ENCODE results near the gene E2F8. TPM values are rescaled to one million over a fixed set of nuclear protein-coding genes. Genes with fewer than 3 reads are reported as not detected.

Gene E2F8
- 1 to 10 TPM; 1.1 to 1.3 TPM for total RNA-seq
- polyA plus RNA-seq (ENCODE audit: insufficient read depth, low read depth, low replicate concordance), result 5.3 TPM
- long read RNA-seq, donor 1, partial matches to known transcripts, result 0 of 1 reads
- long read RNA-seq, donor 1, other reads (novel, unspliced or antisense), result 0 of 1 reads
- long read RNA-seq, donor 2, result 0 reads

GRCh38 chr11:19240420-19241259 lies at the start of gene E2F8:
E2F8 (minus strand) TSS chr11:19240945; CDS start chr11:19240121, 824 bp downstream.
- peak; percentile 95 for DNase-seq
- Histone ChIP-seq H3K27me3 (no peaks in the 10 kb centered on the region), H3K9me3 (no peaks in the 10 kb centered on the region), H3K4me1 (peaks cover 4% of the 10 kb centered on the region), H3K4me3 (peak within 1 kb of the TSS; percentile 58 to 59), H3K36me3 (ENCODE audit: low read depth, missing control alignments) (no peaks in the 10 kb centered on the region), H3K27ac (no peak within 1 kb of the TSS)
- 0 to 1% methylated on average over 20 to 59 of the region's 59 CpGs for WGBS, 2 donors
- TF ChIP-seq CTCF (IDR thresholded peaks at IDR 0.05) (no peak), POLR2A (IDR thresholded peaks at IDR 0.05) (no peak)
- intact Hi-C loops (cut with DNase I; ENCODE audit: low total_unique reads), result no loop called here

- no peaks in the 10 kb centered on the region for H3K9me3 ChIP-seq
- H3K27me3 ChIP-seq, result no peaks in the 10 kb centered on the region
- WGBS, 2 donors, result 91 to 92% methylated on average over 2 of the region's 2 CpGs
- H3K4me3 ChIP-seq, result no peak overlapping the region
- intact Hi-C loops (cut with DNase I; ENCODE audit: low total_unique reads), result no loop called here
- H3K4me1 ChIP-seq, result no peaks in the 10 kb centered on the region
- no peaks in the 10 kb centered on the region for H3K36me3 ChIP-seq (ENCODE audit: low read depth, missing control alignments)
- no peak overlapping the region for H3K27ac ChIP-seq
- no peak for DNase-seq
- TF ChIP-seq CTCF (IDR thresholded peaks at IDR 0.05) (no peak), POLR2A (IDR thresholded peaks at IDR 0.05) (no peak)
Measured at GRCh38 chr11:19290356-19290755, 49.6 kb upstream of the E2F8 start.

- WGBS, 2 donors, result 47 to 52% methylated on average over 3 of the region's 3 CpGs
- TF ChIP-seq POLR2A (IDR thresholded peaks at IDR 0.05) (no peak), CTCF (IDR thresholded peaks at IDR 0.05) (no peak)
- intact Hi-C loops (cut with DNase I; ENCODE audit: low total_unique reads), result no loop called here
Measured at GRCh38 chr11:19288256-19288655, 47.5 kb upstream of the E2F8 start.

GRCh38 chr11:19286411-19286810 lies 45.7 kb upstream of the E2F8 start:
- Histone ChIP-seq H3K27ac (no peak overlapping the region), H3K4me3 (no peak overlapping the region), H3K4me1 (no peaks in the 10 kb centered on the region), H3K36me3 (ENCODE audit: low read depth, missing control alignments) (no peaks in the 10 kb centered on the region), H3K27me3 (no peaks in the 10 kb centered on the region), H3K9me3 (no peaks in the 10 kb centered on the region)
- DNase-seq, result no peak
- intact Hi-C loops (cut with DNase I; ENCODE audit: low total_unique reads), result no loop called here
- 86 to 89% methylated on average over 4 of the region's 4 CpGs for WGBS, 2 donors
- TF ChIP-seq CTCF (IDR thresholded peaks at IDR 0.05), result no peak
- no peak for TF ChIP-seq POLR2A (IDR thresholded peaks at IDR 0.05)

More at GRCh38 chr11:19288256-19288655, 47.5 kb upstream of the E2F8 start:
- no peak overlapping the region for H3K4me3 ChIP-seq
- H3K27ac ChIP-seq, result no peak overlapping the region
- H3K9me3 ChIP-seq, result no peaks in the 10 kb centered on the region
- no peaks in the 10 kb centered on the region for H3K4me1 ChIP-seq
- no peak for DNase-seq
- no peaks in the 10 kb centered on the region for H3K27me3 ChIP-seq
- no peaks in the 10 kb centered on the region for H3K36me3 ChIP-seq (ENCODE audit: low read depth, missing control alignments)

All from testis (tissue), 5 donors.